ENCODE measurements around the gene OSMR.

Gene OSMR

GRCh38 chr5:38845526-38846378, at the start of gene OSMR:
OSMR (plus strand) TSS chr5:38846012; CDS start chr5:38869045, 23,033 bp downstream.
- DNase-seq (ENCODE audit: low read depth in 2 of 2): no peak

GRCh38 chr5:38796742-38797108, 49.1 kb upstream of the OSMR start:
- DNase-seq (ENCODE audit: low read depth in 2 of 2): no peak

- DNase-seq (ENCODE audit: low read depth in 2 of 2): no peak
Measured at GRCh38 chr5:38797838-38798237, 48.0 kb upstream of the OSMR start.

- DNase-seq (ENCODE audit: low read depth in 2 of 2): no peak
Measured at GRCh38 chr5:38799556-38800377, 46.0 kb upstream of the OSMR start.

- no peak for DNase-seq (ENCODE audit: low read depth in 2 of 2)
Measured at GRCh38 chr5:38800515-38800914, 45.3 kb upstream of the OSMR start.

GRCh38 chr5:38802125-38802524, 43.7 kb upstream of the OSMR start:
- no peak for DNase-seq (ENCODE audit: low read depth in 2 of 2)

- no peak for DNase-seq (ENCODE audit: low read depth in 2 of 2)
Measured at GRCh38 chr5:38803246-38803645, 42.6 kb upstream of the OSMR start.

- DNase-seq (ENCODE audit: low read depth in 2 of 2): no peak
Measured at GRCh38 chr5:38806775-38807258, 39.0 kb upstream of the OSMR start.

- no peak for DNase-seq (ENCODE audit: low read depth in 2 of 2)
Measured at GRCh38 chr5:38807570-38808483, 38.0 kb upstream of the OSMR start.

GRCh38 chr5:38808666-38809343, 37.0 kb upstream of the OSMR start:
- no peak for DNase-seq (ENCODE audit: low read depth in 2 of 2)

GRCh38 chr5:38809388-38810359, 36.1 kb upstream of the OSMR start:
- DNase-seq (ENCODE audit: low read depth in 2 of 2): no peak

GRCh38 chr5:38814879-38815278, 30.9 kb upstream of the OSMR start:
- DNase-seq (ENCODE audit: low read depth in 2 of 2): no peak

- DNase-seq (ENCODE audit: low read depth in 2 of 2): no peak
Measured at GRCh38 chr5:38816083-38817030, 29.5 kb upstream of the OSMR start.

- no peak for DNase-seq (ENCODE audit: low read depth in 2 of 2)
Measured at GRCh38 chr5:38821679-38822078, 24.1 kb upstream of the OSMR start.

- DNase-seq (ENCODE audit: low read depth in 2 of 2): no peak
Measured at GRCh38 chr5:38823503-38823902, 22.3 kb upstream of the OSMR start.

- DNase-seq (ENCODE audit: low read depth in 2 of 2): no peak
Measured at GRCh38 chr5:38824821-38825220, 21.0 kb upstream of the OSMR start.

- DNase-seq (ENCODE audit: low read depth in 2 of 2): no peak
Measured at GRCh38 chr5:38825494-38825893, 20.3 kb upstream of the OSMR start.

- DNase-seq (ENCODE audit: low read depth in 2 of 2): no peak
Measured at GRCh38 chr5:38827525-38827924, 18.3 kb upstream of the OSMR start.
